ENCODE data around the gene NT5C. TPM values are rescaled to one million over a fixed set of nuclear protein-coding genes. Genes with fewer than 3 reads are reported as not detected.

Gene NT5C
- total RNA-seq, 1 donor from 2014 or later = 46.8 TPM

- peak overlapping the region; percentile 76 for H3K27ac Mint-ChIP-seq
- H3K4me1 Mint-ChIP-seq = peaks cover 24% of the 10 kb centered on the region
- peaks cover 2% of the 10 kb centered on the region for H3K36me3 Mint-ChIP-seq
- H3K27me3 Mint-ChIP-seq (ENCODE audit: low read depth) = no peaks in the 10 kb centered on the region
- H3K4me3 Mint-ChIP-seq = no peak overlapping the region
- no peak for TF ChIP-seq CTCF (IDR thresholded peaks at IDR 0.05; ENCODE audit: unreplicated experiment)
- no peak for DNase-seq (ENCODE audit: low spot score in 2 of 2, unreplicated experiment in 2 of 2)
- no peaks in the 10 kb centered on the region for H3K9me3 Mint-ChIP-seq
Observed at GRCh38 chr17:75155191-75155601, 23.7 kb upstream of the NT5C start.

GRCh38 chr17:75154195-75155106, 22.9 kb upstream of the NT5C start, which contains the start of gene JPT1:
TSS of gene JPT1 (minus strand) at chr17:75154512. CDS start at chr17:75154397, 115 bp downstream.
- peak; percentile 95 to 96 for DNase-seq (ENCODE audit: low spot score in 2 of 2, unreplicated experiment in 2 of 2)
- Mint-ChIP-seq H3K27me3 (ENCODE audit: low read depth) (no peaks in the 10 kb centered on the region), H3K36me3 (peaks cover 2% of the 10 kb centered on the region), H3K9me3 (no peaks in the 10 kb centered on the region), H3K27ac (peak within 1 kb of the TSS; percentile 95), H3K4me1 (peaks cover 28% of the 10 kb centered on the region), H3K4me3 (peak within 1 kb of the TSS; percentile 92)
- no peak for TF ChIP-seq CTCF (IDR thresholded peaks at IDR 0.05; ENCODE audit: unreplicated experiment)

- H3K36me3 Mint-ChIP-seq = peaks cover 2% of the 10 kb centered on the region
- peaks cover 28% of the 10 kb centered on the region for H3K4me1 Mint-ChIP-seq
- TF ChIP-seq CTCF (IDR thresholded peaks at IDR 0.05; ENCODE audit: unreplicated experiment) = no peak
- H3K27me3 Mint-ChIP-seq (ENCODE audit: low read depth) = no peaks in the 10 kb centered on the region
- DNase-seq (ENCODE audit: low spot score in 2 of 2, unreplicated experiment in 2 of 2) = no peak
- H3K9me3 Mint-ChIP-seq = no peaks in the 10 kb centered on the region
- peak overlapping the region; percentile 92 for H3K4me3 Mint-ChIP-seq
- peak overlapping the region; percentile 95 for H3K27ac Mint-ChIP-seq
Observed at GRCh38 chr17:75153780-75154194, 22.2 kb upstream of the NT5C start.

- Mint-ChIP-seq H3K9me3 (no peaks in the 10 kb centered on the region), H3K4me1 (peaks cover 28% of the 10 kb centered on the region), H3K27me3 (ENCODE audit: low read depth) (no peaks in the 10 kb centered on the region), H3K36me3 (peaks cover 5% of the 10 kb centered on the region), H3K4me3 (peak overlapping the region; percentile 92), H3K27ac (peak overlapping the region; percentile 95)
- no peak for TF ChIP-seq CTCF (IDR thresholded peaks at IDR 0.05; ENCODE audit: unreplicated experiment)
- DNase-seq (ENCODE audit: low spot score in 2 of 2, unreplicated experiment in 2 of 2) = peak in 1 of 2 experiments; percentile 45
Observed at GRCh38 chr17:75152922-75153779, 21.6 kb upstream of the NT5C start.

GRCh38 chr17:75152523-75152921, 21.0 kb upstream of the NT5C start:
- Mint-ChIP-seq H3K27me3 (ENCODE audit: low read depth) (no peaks in the 10 kb centered on the region), H3K27ac (peak overlapping the region; percentile 95), H3K4me1 (peaks cover 28% of the 10 kb centered on the region), H3K36me3 (peaks cover 9% of the 10 kb centered on the region), H3K9me3 (no peaks in the 10 kb centered on the region), H3K4me3 (peak overlapping the region; percentile 92)
- no peak for DNase-seq (ENCODE audit: low spot score in 2 of 2, unreplicated experiment in 2 of 2)
- TF ChIP-seq CTCF (IDR thresholded peaks at IDR 0.05; ENCODE audit: unreplicated experiment) = no peak
